GM21619 (cell line): ENCODE data around the gene SORCS3.

ENCODE experiments used
- ATAC-seq: cut with Tn5 transposase; IDR thresholded peaks from one replicate; pipeline ENCODE4 v1.9.1; 2021; ENCODE audit not compliant: unreplicated experiment

The SORCS3 gene

DNA sequence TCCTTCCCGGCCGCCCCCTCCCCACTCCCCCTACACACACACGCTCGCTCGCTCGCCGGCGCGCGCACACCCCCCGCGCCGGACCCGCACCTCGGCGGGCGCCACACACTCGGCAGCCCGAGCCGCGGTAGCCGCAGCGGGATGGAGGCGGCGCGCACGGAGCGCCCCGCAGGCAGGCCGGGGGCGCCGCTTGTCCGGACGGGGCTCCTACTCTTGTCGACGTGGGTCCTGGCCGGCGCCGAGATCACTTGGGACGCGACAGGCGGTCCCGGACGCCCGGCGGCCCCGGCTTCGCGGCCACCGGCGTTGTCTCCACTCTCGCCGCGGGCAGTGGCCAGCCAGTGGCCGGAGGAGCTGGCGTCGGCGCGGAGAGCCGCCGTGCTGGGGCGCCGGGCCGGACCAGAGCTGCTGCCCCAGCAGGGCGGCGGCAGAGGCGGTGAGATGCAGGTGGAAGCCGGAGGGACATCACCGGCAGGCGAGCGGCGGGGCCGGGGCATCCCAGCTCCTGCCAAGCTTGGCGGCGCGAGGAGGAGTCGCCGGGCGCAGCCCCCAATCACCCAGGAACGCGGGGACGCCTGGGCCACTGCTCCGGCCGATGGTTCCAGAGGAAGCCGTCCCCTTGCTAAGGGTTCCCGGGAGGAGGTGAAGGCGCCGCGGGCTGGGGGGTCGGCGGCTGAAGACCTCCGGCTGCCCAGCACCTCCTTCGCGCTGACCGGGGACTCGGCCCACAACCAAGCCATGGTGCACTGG, at the start of gene SORCS3:
SORCS3 (plus strand) TSS at position 104 of the 750 bp plus-strand sequence.
- ATAC-seq = no peak

DNA sequence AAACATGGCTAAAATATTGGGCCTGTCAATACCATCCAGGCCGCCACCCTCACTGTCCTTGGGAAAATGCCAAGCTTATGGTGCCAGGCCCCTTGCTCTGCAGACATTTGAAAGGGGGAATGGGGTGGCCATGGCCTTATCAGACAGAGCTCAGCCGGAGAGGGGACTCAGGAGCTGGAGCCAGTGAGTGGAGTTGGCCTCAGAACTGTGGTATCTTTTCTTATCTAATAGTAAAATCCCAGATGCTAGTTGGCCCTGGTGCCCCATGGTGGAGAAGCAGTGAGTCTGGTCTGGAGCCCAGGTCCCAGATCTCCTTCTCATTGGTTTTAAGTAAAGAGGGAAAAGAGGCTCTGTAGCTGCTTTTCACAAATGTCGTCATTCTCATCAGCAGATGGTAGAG, 49.6 kb upstream of the SORCS3 start:
- ATAC-seq = no peak

DNA sequence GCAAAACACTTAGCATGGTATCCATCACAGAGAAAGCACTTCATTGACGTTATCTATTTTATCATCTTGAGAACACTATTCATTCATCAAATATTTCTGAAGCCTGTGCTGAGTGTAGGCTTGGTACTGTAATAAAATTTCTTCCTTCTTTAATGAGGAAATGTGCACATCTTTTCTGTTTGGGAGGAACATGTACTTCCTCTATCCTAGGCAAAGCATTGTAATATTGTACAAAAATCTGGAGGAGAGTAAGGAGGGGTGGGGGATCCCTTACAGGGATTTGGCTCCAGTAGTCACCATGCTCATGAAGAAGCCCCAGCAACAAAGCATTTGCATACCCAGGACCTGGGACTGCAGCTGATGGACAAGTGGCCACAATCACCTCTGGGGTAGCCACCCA, 39.9 kb upstream of the SORCS3 start:
- no peak for ATAC-seq

DNA sequence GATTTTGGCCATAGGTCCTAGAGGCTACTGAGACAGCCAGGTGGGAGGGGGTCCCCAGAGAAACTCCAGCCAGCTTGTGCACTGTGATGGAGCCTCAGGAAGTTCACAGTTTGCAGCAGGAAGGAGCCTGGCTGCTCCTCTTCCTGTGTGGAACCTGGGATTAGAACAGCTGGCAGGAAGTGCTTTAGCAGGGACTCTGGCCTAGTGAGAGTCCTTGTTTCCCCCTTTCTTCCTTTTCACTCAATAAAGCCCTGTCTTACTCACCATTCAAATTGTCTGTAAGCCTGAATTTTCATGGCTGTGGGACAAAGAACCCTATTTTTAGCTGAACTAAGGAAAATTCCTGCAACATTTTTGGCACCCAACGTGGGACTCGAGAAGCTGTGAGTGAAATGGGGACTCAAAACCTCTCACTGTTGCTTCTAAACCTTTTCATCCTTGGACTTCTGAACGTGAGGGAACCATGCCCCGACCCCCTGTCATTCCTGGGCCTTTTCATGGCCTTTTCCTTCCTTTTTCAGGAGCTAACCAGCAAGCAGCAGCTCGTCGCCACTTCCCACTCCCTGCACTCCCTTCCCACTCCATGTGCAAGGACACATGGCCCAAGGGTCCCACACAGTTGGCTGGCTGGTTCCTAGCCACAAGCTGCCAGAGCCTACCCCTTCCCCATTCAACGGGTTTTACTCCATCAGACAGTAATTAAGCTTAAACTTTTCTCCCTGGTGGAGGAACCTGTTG, 32.8 kb upstream of the SORCS3 start:
- no peak for ATAC-seq

DNA sequence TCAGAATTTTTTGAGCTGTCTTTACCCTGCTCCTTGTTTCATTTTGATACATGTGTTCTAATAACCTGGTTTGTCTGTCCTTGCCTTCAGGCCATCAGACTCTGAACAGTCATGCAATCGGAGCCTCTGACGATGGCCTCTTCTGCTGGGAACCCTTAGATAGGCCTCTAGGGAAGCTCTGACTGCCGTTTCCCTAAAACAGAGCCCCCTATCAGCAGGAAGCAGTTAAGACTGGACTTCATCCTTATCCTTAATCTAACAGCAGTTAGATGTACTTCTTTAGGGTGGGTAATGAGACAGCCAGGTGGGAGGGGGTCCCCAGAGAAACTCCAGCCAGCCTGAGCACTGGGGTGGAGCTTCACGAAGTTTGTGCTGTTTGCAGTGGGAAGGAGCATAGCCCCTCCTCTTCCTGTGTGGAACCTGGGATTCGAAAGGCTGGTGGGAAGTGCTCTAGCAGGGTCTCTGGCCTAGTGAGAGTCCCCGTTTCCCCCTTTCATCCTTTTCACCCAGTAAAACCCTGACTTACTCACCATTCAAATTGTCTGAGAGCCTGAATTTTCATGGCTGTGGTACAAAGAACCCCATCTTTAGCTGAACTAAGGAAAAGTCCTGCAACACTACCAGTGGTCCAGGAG, 28.4 kb upstream of the SORCS3 start:
- no peak for ATAC-seq

DNA sequence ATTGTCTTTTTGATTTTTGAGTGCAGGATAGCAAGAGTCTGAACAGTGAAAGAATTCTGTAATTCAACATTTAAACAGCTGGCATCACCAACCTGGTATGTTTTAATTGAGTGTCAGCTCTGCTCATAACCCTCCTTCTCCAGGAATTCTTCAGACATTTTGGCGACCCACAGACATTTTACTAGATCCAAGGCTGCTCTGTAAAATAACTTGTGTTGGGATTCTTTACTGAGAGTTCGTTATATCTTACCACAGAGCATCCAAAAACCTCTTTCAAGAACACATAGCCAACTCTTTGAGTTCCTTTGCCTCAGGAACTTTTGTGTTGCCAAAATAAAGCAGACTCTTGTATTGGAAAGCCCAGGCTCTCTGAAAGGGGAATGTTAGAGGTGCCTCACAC, 27.7 kb upstream of the SORCS3 start:
- no peak for ATAC-seq

DNA sequence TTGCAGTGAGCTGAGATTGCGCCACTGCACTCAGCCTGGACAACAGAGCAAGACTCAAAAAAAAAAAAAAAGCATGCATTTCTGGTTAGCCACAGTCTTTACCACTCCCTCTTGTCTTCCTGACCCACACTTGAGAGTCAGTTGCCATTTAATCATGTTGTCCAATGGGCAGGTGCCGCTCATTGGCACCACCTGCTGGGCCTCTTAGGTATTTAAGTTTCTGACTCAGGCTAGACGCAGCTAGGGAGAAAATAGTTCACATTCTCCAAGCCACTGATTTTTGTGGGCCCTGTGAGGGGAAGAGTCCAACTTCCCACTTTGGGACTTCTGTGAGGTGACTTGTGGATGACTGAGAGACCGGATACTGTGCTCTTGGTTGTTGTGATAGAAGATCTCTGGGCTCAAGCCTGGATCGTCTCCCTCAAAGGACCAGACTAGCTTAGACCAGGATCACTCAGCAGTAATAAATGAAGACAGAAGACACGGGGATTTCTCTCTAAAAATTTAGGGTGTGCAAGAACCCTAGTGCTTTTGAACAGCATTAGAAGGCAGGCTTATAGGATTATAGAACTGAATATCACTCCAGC, 26.8 kb upstream of the SORCS3 start:
- peak; percentile 66 for ATAC-seq

DNA sequence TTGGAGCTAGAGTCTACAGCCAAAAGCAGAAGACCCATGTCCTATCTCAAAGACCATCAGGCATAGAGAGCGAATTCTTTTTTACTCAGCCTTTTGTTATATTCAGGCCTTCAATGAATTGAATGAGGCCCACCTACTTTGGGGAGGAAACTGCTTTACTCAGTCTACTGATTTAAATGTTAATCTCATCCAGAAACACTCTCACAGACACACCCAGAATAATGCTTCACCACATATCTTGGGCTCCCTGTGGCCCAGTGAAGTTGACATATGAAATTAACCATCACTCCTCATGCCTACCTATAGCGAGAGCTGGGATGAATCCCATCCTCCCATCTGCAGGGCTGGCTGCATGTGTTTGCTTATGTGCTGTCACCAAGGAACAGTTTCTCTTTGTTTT, 26.0 kb upstream of the SORCS3 start:
- ATAC-seq = no peak

DNA sequence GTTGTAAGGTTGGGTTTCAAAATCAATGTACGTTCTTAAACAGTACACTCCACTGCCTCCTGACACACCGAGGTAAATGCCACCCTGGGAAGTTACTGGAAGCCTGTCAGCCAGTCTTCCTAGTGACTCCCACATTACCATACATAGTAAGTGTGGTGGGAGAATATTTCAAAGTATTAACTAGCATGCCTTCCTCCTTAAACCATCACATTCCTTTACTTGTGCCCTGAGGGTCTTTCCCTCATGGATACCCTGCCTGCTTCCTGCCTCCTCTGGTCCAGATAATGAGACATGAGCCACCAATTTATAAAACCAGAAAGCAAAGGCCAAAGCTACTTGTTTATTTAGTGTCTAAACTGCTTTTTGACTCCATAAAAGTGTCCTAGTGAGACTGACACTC, 23.3 kb upstream of the SORCS3 start:
- ATAC-seq = no peak

DNA sequence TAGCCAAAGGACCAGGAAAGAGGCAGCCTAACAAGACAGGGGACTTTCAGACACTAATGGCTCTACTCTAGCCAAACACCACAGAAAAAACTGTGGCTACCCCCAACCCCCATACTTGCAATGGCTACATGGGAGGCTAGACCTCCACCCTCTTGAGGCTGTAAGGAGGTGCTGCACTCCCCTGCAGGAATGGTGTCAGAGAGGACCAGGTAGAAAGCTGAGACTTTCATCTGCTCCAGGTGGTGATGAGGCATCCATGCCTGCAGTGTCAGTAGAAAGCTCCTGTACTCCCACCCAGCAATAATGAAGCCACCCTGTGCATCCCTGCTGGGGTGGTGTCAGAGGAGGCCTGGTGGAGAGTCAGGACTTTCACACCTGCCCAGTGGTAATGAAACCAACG, 18.9 kb upstream of the SORCS3 start:
- no peak for ATAC-seq

DNA sequence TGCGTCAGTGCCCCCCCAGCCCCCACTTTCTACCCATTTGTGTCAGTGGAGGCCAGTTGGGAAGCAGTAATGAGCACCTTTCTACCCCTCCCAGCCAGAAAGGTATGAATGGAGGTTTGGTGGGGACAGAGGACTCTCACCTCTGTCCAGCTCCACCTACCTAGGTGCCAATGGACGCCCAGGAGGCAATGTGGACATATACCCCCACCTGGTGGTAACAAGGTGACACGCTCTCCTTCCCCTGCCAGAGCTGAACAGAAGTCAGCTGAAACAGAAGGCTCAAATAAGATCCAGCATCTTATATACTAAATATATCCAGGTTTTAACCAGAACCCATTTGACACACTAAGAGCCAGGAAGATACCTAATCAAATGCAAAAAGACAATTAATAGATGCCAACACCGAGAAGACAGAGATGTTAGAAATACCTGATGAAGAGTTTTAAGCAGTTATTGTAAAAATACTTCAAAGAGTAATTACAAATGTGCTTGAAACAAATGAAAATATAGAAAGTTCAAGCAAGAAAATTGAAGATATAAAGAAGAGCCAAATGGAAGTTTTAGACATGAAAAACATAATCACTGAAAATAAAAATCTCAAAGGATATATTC, 18.4 kb upstream of the SORCS3 start:
- ATAC-seq = no peak

DNA sequence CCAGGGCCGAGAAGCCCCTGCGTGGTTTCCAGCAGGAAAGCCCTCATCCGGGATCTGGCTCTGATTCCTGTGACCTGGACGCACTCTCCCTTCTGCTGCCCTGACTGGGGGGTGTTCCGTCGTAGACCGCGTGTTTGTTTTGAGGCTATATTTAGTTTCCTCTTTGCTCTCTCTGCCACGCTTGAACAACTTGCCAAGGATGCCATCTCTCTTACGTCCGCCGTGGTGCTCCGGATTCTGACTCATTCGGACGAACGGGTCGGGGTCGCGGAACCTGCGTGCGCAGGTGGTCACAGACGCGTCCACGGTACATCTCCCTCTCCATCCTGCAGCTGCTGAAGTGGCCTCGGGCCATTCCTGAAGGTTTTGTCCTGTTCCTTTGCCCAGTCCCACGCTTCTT, 10.4 kb upstream of the SORCS3 start:
- ATAC-seq = no peak

DNA sequence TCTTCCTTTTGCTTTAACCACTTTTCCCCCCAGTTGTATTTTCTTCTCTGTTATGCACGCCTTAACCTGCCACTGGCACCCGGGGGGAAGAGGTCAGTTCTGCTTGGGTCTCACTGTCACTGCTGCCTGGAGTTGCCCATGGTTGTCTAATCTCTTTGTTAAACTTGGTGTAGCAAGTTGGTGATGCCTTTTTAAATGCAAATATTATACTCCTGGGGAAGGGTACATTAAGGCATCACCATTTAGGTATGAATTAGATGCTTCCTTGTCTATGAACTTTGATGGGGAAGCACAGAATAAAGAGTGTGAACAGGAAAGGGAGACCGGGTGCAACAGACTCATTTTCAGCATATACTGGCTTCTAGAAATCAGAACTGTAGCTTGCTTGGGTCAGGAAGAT, 9.1 kb upstream of the SORCS3 start:
- no peak for ATAC-seq

DNA sequence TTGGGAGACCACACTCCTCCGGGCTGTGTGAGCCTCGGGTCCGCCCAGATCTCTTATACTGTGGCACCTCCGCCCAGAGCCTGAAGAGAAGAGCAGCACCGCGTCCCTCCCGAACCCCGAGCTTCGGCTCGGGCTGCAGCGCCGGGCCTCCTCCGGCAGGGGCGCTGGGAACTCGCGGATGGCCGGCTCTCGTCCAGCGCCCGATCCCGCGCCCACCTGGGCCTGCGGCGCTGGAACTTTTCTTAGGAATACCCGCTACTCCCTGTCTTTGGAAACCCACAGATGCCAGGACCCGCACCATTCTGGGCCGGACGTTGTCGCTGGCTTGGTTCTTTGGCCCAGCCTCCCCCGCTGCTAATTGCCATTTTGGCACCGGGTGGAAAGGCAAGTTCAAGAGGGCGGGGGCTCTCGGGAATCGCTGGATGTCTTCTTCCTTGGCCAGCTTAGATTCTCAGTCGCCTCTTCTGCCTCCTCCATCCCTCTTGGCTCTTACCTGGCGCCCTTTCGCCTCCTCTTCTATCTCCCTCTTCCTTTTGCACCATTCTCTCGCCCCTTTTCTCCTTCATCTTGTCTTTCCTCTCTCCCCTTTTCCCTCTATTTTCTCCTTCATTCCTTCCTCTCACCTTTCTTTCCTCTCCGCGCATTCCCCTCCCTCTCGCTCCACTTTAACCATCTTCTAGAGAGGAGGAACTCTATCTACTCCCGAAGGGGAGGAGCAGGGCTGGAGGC, 2.1 kb upstream of the SORCS3 start:
- ATAC-seq = no peak

DNA sequence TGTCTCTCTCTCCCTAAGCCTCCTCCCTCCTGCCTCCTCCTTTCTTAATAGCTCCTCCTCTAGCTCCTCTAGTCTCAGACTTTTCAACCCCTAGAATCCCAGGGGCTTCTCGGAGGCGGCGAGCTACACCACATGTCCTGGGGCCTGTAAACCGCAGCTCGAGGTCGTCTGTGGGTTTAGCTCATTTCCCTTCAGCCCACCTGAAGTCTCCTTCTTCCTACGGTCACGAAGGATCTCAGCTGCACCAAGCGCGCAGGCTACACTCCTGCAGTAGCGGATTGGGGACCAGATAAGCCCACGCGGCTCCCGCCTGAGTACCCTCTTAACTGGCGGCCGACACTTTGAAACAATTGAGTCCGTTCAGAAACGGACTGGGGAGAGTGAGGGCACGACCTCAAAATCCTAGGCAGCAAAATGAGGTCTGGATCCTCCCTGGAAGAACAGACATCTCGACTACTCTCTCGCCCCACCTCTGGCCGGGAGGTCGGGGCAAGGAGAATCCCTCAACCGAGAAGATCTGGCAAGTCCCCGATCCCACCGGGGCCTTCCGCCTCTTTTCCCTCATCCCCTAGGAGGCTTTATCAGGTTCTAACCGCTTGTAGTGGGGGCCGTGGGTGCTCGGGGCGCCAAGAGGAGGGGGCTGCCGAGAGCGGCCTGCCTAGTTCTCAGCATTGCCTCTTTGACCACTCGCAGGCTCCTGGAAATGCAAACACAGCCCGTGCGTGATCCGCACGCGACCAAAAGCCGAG, 1.3 kb upstream of the SORCS3 start:
- ATAC-seq = no peak

DNA sequence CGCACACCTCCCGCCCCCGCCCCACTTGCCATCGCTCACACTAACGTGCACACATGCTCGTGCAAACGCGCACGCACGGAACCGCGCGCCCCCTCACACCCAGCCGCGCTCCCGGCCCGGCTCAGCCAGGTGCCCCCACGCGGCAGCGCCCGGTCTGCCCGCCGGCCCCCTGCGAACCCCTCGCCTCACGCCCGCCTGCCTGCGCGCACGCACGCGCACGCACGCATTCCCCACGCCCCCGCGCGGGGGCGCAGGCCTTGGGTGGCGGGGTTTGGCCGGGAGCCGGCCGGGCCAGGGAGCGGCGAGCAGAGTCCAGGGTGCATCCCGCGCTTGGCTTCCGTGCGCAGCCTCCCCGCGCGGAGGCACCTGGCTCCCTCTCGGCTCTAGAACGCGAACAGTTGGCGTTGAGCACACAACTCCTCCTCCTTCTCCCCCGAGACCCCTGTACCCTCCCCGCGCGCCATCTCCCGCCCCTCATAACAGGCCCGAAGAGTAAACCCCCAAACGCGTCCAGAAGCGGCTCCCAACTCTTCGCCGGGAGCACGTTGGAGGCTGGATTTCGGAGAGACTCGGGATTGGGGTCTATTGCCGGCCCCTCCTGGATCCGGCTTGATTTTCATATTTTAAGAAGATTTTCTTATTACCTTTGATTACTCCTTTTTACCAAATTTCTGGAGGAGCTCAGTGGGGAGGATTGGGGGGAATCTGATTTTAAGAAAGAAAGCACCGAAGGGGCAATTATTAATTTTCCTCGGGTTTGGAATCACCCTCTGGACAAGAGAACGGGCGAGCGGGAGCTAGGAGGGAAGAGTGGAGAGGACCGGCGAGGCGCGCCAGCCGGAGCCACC, 527 bp upstream of the SORCS3 start:
- no peak for ATAC-seq

DNA sequence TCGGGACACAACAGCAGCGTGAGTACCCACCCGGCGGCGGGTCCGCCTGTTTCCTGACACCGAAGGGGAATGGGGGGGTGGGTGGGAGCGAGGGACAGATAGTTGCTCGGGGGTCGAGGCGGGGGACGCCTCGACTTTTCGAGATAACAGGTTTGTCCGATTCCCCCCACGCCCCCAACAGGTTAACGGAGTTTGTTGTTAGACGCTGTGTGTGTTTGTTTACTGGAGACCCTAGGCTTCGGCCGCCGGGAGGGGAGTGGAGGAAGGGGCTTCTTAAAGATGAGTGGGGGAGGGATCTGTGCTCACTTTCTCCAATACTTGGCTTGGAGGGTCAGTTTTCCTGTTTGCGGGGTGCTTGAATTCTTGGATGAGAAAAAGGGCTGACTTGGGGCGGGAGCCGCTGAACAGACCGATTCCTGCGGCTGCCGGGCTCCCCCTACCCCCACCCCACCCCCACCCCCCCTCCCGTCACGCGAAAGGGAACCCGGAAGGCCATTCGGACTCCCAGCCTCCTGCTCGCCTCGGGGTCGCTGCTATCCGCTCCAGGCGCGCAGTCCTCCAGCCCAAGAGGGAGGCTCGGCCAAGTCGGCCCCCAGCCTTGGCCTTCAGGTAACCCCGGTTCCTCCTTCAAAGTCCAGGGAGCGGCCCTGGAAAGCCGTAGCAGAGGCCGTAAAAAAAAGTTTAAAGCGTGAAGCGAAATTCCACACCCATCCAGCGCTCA, 1.0 kb downstream of the SORCS3 start:
- no peak for ATAC-seq

DNA sequence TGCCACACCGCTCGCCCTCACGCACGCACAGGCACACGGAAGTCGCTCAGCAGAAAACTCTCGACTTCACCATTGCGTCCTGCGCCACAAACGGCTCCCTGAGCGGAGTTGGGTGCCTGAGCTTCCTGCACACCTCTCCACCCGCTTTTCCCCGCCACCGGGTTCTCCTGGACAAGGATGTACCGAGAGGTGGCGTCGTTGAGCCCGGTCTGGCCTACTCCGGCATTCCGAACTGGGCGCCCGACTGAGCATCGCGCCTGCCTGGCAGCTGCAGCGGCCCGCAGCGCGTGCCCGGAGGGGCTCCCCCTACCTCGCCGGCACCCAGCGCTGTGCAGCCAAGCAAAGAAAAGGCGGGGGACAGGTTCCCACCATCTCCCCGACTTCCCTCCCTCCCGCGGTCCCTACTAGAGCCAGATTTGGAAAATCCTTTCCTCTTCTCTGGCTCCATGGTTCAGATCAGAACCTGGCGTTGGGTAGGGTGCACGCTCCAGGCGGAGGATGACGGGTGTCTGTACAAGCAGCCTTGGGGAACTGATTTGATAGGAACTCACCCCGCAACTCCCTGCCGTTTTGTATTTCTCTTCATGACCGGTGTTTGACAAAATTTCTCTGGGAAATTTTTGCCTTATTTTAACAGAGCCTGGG, 1.7 kb downstream of the SORCS3 start:
- no peak for ATAC-seq
